ENCODE results near the gene FOXP4. TPM values are rescaled to one million over a fixed set of nuclear protein-coding genes. Genes with fewer than 3 reads are reported as not detected.

Gene FOXP4
- polyA plus RNA-seq, 3 donors, result 8.3 to 26.6 (median 18.4) TPM

DNA sequence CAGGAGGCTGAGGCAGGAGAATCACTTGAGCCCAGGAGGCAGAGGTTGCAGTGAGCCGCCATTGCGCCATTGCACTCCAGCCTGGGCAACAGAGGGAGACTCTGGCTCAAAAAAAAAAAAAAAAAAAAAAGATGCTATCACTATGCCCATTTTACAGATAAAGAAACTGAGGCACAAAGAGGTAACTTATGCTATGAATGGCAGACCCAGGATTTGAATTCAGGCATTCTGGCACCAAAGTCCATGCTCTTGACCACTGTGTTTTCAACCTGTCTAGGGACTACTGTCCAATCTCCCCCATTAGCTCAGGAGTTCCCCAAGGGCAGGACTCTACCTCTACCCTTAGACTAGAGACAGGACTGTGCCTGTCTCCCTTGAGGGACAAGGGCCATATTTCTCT lies 82.9 kb downstream of the FOXP4 start:
- 94 to 97% (median 96%) methylated on average over 2 of the region's 2 CpGs for WGBS, 3 donors
- no peak overlapping the region for H3K27ac ChIP-seq (ENCODE audit: low read depth, low read length)

- H3K27ac ChIP-seq (ENCODE audit: low read depth, low read length), result no peak overlapping the region
- WGBS, 3 donors, result 80 to 96% (median 85%) methylated on average over 6 of the region's 6 CpGs
Measured at GRCh38 chr6:41630069-41630468, 83.9 kb downstream of the FOXP4 start.

- no peak overlapping the region for H3K27ac ChIP-seq (ENCODE audit: low read depth, low read length)
- WGBS, 3 donors, result 91 to 94% (median 93%) methylated on average over 8 of the region's 8 CpGs
Measured at GRCh38 chr6:41630946-41631345, 84.8 kb downstream of the FOXP4 start.

GRCh38 chr6:41633056-41633634 lies 87.0 kb downstream of the FOXP4 start:
- WGBS, 3 donors, result 64 to 74% (median 70%) methylated on average over 2 of the region's 2 CpGs
- no peak overlapping the region for H3K27ac ChIP-seq (ENCODE audit: low read depth, low read length)

GRCh38 chr6:41634657-41635056 lies 88.5 kb downstream of the FOXP4 start:
- WGBS, 3 donors, result 11 to 73% (median 16%) methylated on average over 4 of the region's 4 CpGs
- no peak overlapping the region for H3K27ac ChIP-seq (ENCODE audit: low read depth, low read length)

GRCh38 chr6:41635365-41635764 lies 89.2 kb downstream of the FOXP4 start:
- WGBS, 3 donors, result 74 to 85% (median 79%) methylated on average over 6 of the region's 6 CpGs
- no peak overlapping the region for H3K27ac ChIP-seq (ENCODE audit: low read depth, low read length)

- 17 to 53% (median 48%) methylated on average over 25 to 31 of the region's 31 CpGs for WGBS, 3 donors
- no peak overlapping the region for H3K27ac ChIP-seq (ENCODE audit: low read depth, low read length)
Measured at GRCh38 chr6:41636833-41637193, 90.6 kb downstream of the FOXP4 start.

GRCh38 chr6:41637194-41638001 lies 91.2 kb downstream of the FOXP4 start:
- no peak overlapping the region for H3K27ac ChIP-seq (ENCODE audit: low read depth, low read length)
- WGBS, 3 donors, result 6 to 18% (median 17%) methylated on average over 49 to 54 of the region's 54 CpGs

DNA sequence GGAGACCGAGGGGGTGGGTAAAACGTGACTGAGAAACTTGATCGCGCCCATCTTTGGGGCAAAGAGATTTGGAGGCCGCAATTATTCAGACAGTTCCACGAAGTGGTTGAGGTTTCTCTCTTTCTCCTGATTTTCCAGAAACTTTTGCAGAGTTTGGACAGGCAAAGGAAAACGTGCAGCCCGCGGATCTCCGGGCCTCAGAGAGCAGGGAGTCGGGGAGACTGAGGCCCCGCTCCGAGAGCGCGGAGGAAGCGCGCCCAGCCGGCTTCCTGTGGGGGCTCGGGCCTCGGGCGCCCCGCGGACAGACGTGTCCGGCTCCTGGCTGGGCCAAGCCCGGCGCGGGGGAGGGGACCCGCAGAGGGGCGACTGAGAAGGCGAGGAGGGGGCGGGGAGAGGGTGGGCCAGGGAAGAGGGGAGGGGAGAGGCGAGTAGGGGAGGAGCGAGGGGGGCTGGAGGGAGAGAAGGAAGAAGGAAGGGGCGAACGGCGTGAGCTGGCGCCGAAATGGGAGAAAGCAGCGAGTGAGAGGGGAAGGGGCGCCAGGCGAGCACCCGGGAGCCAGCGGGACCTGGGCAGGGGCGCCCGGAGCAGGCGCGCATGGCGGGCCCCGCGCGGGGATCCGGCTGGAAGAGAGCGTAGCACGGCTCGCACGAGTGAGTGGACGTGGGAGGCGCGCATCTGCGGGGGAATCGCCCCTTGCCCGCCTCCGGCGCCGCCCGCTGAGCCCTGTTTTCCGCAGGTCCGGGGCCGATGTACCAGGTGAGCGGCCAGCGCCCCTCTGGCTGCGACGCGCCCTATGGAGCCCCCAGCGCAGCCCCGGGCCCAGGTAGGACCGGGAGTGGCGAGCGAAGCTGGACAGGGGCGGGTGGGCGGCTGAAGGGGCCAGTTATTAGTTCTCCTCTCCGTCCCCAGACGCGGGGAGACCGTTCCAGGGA lies 92.1 kb downstream of the FOXP4 start, which contains the start of gene MDFI:
Gene MDFI (plus strand): TSS at position 467 of the 933 bp plus-strand sequence. CDS start 282 bp downstream, at position 749.
- 1% methylated on average over 61 to 86 of the region's 86 CpGs for WGBS, 3 donors
- no peak within 1 kb of the TSS for H3K27ac ChIP-seq (ENCODE audit: low read depth, low read length)

- no peak overlapping the region for H3K27ac ChIP-seq (ENCODE audit: low read depth, low read length)
- 27 to 29% (median 28%) methylated on average over 36 to 40 of the region's 40 CpGs for WGBS, 3 donors
Measured at GRCh38 chr6:41638935-41639808, 93.0 kb downstream of the FOXP4 start.

GRCh38 chr6:41639809-41640371 lies 93.7 kb downstream of the FOXP4 start:
- H3K27ac ChIP-seq (ENCODE audit: low read depth, low read length), result no peak overlapping the region
- WGBS, 3 donors, result 69 to 79% (median 77%) methylated on average over 7 to 8 of the region's 8 CpGs

- H3K27ac ChIP-seq (ENCODE audit: low read depth, low read length), result no peak overlapping the region
- WGBS, 3 donors, result 65 to 94% (median 81%) methylated on average over 7 of the region's 7 CpGs
Measured at GRCh38 chr6:41640426-41640825, 94.2 kb downstream of the FOXP4 start.

DNA sequence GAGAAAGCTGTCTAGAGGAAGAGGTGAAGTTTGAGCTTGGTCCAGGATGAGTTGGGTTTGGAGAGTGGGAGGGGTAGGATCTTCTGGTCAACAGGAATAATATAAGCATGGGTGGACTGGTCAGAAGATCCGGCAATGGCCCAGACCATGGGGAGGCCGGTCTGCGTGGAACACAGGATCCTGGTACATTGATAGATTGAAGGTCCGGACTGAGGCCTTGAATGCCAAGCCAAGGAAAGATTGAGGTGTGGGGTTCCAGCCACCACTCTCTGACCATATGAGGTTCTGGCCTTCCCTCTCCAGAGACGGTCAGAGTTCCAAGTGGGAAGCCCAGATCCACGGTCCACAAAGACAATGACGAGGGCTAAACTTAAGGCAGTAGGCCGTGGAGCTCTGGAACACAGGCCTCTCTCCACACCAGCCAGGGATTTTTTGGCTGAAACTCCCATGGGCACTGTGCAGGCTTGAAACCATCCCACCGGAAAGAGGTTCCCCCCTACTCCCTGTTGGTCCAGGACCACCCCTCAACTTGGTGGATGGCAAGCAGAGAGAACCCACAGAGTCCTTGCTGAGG lies 95.3 kb downstream of the FOXP4 start:
- no peak overlapping the region for H3K27ac ChIP-seq (ENCODE audit: low read depth, low read length)
- WGBS, 3 donors, result 82 to 94% (median 92%) methylated on average over 9 of the region's 9 CpGs

GRCh38 chr6:41642090-41642959 lies 96.1 kb downstream of the FOXP4 start:
- WGBS, 3 donors, result 71 to 73% (median 72%) methylated on average over 11 of the region's 11 CpGs
- H3K27ac ChIP-seq (ENCODE audit: low read depth, low read length), result no peak overlapping the region

DNA sequence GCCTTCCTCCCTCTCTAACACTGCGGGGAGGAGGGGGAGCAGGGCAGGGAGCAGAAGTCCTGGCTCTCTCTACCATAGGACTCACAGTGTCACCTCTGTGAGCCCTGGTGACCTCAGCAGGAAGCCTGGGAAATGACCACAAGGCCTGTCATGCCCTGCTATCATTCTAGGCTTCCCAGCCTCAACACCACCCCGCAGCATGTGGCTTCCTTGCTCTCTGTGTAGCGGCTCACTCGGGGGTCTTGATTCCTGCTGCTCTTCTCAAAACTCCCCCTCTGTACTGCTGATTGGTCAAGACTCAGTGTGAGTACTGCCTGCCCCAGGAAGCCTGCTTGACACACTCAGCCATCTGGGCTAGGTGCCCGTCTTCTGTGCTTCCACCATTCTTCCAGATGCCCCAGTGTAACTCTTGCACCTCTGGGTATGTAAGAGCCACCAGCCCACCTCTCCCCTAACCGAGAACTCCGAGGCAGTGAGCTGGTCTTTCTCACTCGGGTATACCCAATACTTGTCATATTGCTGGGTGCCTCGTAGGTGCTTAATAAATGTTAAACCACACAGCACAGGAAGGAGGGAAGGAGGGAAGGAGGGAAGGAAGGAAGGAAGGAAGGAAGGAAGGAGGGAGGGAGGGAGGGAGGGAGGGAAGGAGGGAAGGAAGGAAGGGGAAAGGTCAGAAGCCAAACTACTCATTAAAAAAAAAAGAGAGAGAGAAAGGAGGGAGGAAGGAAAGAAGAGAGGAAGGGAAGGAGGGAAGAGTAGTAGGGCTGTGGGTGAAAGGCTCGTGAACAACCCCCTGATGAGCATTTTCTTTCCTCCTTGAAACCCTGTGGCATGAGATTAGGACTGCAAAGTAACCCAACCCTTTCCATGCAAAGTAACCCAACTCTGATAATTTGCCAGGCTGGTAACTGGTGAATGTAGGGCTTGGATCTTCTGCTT lies 97.0 kb downstream of the FOXP4 start:
- WGBS, 3 donors, result 64 to 67% (median 65%) methylated on average over 10 of the region's 10 CpGs
- H3K27ac ChIP-seq (ENCODE audit: low read depth, low read length), result no peak overlapping the region

- WGBS, 3 donors, result 80 to 86% (median 83%) methylated on average over 4 of the region's 4 CpGs
- H3K27ac ChIP-seq (ENCODE audit: low read depth, low read length), result no peak overlapping the region
Measured at GRCh38 chr6:41643899-41644269, 97.7 kb downstream of the FOXP4 start.

Measured in adipose tissue (tissue), 3 donors.